HG03558 (cell line): ENCODE data around the gene C11orf68.
"Not testable (repeated sequence)": the region's sequence is repeated elsewhere in the genome, so short reads cannot be mapped to it uniquely, and the experiment has no call there.

Experiments
- ATAC-seq: cut with Tn5 transposase; IDR thresholded peaks from one replicate; pipeline ENCODE4 v1.9.1; 2021; ENCODE audit warnings: moderate number of reproducible peaks; ENCODE audit not compliant: unreplicated experiment; ENCODE audit errors: extremely low read depth

Gene C11orf68

GRCh38 chr11:65918211-65919140 is at the start of gene C11orf68:
Gene C11orf68 (minus strand): TSS chr11:65919062. CDS start chr11:65919031, 31 bp downstream.
- peak; percentile 22 for ATAC-seq

DNA sequence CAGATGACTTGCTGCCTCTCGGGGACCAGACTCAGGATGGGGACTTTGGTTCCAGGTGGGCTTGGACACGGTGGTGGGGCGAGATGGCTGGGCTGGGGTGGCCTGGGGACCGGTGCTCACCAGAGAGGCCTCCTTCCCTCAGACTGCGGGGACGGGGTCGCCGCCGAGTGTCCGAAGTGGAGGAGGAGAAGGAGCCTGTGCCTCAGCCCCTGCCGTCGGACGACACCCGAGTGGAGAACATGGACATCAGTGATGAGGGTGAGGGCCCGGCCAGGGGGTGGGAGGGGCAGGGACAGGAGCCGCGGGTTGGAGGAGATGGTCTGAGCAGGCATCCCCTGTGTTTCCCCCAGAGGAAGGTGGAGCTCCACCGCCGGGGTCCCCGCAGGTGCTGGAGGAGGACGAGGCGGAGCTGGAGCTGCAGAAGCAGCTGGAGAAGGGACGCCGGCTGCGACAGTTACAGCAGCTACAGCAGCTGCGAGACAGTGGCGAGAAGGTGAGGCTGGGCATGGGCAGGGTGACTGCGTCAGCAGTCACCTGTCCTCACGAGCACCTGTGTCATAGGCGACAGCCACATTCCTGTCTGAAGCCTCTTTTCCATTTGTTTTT is 48.6 kb upstream of the C11orf68 start:
- no peak for ATAC-seq

DNA sequence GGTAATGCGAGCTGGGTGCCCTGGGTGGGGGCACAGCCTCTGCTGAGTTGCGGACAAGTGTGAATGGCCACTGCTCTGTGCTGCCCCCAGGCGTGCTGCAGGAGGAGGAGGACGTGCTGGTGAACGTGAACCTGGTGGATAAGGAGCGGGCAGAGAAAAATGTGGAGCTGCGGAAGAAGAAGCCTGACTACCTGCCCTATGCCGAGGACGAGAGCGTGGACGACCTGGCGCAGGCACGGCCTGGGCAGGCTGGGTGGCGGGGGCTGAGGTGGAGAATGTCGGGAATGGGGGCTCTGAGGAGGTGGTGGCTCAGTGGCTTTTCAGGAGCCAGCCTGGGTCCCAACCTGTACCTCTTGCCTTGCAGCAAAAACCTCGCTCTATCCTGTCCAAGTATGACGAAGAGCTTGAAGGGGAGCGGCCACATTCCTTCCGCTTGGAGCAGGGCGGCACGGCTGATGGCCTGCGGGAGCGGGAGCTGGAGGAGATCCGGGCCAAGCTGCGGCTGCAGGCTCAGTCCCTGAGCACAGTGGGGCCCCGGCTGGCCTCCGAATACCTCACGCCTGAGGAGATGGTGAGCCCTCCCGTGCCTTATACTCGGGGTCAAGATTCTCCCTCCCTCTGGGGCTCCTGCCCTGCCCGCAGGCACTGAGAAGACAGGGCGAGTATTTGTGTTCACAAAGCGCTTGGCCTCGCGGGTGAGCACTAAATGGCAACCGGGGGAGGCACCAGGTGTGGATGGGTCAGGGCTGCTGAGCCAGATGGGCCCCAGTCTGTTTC is 47.3 kb upstream of the C11orf68 start:
- ATAC-seq = no peak

DNA sequence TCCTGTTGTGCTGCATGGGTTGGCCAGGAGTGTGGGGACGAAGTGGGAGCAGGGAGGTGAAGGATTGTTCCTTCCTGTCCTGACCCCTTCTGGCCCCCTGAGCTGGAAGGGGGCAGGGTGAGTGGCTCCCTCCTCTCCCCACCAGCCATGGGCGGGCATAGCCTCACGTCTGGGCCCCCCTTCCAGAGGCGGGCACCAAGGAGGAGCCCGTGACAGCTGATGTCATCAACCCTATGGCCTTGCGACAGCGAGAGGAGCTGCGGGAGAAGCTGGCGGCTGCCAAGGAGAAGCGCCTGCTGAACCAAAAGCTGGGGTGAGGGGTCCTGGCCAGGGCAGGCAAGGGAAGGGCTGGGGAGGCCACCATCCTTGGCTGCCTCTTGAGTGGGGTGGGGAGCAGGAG is 46.0 kb upstream of the C11orf68 start:
- ATAC-seq = no peak

- ATAC-seq = no peak
Observed at GRCh38 chr11:65962141-65962564, 43.3 kb upstream of the C11orf68 start.

DNA sequence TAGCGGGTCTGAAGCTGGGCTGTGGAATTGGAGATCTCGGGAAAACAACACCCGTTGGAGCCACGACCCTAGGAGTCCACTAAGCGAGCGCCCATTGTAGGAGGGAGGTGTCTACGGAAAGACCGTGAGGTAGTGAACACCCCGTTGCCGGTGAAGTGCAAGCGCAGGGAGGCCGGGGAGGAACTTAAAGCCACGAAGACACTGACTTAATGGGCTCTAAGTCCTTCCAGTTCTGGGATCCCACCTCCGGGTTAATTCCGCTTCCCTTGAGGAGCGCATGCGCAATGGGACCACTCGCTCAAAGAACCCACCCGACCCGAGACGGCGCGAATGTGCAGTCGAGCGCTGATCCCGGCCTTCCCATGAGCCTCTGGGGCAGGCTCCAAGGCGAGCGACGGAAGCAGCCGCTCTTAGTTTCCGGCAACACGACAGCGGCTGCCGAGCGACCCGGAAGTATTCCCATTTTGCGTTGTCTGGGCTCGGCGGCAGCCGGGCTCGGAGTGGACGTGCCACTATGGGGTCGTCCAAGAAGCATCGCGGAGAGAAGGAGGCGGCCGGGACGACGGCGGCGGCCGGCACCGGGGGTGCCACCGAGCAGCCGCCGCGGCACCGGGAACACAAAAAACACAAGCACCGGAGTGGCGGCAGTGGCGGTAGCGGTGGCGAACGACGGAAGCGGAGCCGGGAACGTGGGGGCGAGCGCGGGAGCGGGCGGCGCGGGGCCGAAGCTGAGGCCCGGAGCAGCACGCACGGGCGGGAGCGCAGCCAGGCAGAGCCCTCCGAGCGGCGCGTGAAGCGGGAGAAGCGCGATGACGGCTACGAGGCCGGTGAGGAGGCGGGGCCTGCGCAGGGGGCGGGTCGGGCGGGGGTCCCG is 42.6 kb upstream of the C11orf68 start, which contains the start of gene SART1:
SART1 (plus strand) TSS at position 468 of the 874 bp plus-strand sequence; CDS start at position 515, 47 bp downstream.
- peak; percentile 50 for ATAC-seq

GRCh38 chr11:65960824-65961266 is 42.0 kb upstream of the C11orf68 start:
- ATAC-seq = no peak

- no peak for ATAC-seq
Observed at GRCh38 chr11:65958774-65959420, 40.0 kb upstream of the C11orf68 start.

DNA sequence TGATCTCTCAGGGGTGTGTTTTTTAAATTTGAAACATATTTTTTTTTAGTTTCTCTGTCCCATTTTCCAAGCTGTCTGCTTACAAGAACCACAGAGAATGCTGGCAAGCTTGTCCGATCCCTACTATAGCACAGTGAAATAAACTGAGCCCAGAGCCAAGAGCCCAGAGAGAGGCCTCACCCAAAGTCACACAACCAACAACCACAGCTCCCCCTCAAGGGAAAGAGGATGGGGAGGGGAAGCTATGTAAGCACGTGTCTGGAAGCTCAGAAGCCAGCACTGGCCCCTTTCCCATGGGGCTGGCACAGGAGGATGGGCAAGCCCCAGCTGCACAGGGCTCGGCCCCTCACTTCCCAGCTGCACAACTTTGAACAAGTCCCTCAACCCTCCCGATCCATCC is 39.4 kb upstream of the C11orf68 start:
- no peak for ATAC-seq

GRCh38 chr11:65954771-65955170 is 35.9 kb upstream of the C11orf68 start:
- ATAC-seq = no peak

- ATAC-seq = no peak
Observed at GRCh38 chr11:65953471-65953870, 34.6 kb upstream of the C11orf68 start.

GRCh38 chr11:65952052-65952521 is 33.2 kb upstream of the C11orf68 start:
- no peak for ATAC-seq

- ATAC-seq = not testable (repeated sequence)
Observed at GRCh38 chr11:65951641-65952040, 32.8 kb upstream of the C11orf68 start.

- ATAC-seq = not testable (repeated sequence)
Observed at GRCh38 chr11:65950711-65951110, 31.8 kb upstream of the C11orf68 start.

GRCh38 chr11:65947603-65948125 is 28.8 kb upstream of the C11orf68 start:
- ATAC-seq = no peak

DNA sequence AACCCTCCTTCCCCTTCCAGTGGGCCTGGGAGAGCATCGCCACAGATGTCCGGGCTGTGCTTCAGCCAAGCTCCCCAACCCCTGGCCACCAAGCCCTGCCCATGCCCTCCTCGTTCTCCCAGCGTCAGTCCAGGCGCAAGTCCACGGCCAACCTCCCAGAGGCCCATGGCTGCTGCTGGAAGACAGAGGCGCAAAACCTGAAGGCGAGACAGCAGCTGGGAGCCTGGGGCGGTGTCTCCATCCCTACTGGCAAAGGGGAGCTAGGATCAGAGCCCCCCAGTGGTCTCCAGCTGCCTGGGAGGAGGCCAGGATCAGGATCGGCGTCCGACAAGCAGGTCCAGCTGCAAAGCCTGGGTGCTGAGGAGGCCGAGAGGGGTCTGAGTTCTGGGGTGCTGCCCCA is 28.3 kb upstream of the C11orf68 start:
- no peak for ATAC-seq

DNA sequence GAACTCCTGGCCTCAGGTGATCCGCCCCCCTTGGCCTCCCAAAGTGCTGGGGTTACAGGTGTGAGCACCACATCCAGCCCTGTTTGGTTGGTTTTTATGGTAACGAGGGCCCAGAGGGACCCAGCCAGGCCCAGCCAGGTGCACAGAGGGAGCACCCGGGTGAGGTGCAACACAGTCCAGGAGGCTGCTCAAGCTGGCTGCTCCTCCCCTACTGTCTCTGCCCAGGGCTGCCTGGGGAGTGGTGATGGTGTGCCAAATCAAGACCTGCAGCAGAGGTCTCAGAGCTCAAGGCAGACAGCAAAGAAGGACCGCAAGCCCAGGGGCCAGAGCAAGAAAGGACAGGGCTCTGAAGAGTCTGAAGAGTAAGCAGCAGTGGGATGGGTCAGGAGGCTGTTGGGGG is 27.8 kb upstream of the C11orf68 start:
- no peak for ATAC-seq

DNA sequence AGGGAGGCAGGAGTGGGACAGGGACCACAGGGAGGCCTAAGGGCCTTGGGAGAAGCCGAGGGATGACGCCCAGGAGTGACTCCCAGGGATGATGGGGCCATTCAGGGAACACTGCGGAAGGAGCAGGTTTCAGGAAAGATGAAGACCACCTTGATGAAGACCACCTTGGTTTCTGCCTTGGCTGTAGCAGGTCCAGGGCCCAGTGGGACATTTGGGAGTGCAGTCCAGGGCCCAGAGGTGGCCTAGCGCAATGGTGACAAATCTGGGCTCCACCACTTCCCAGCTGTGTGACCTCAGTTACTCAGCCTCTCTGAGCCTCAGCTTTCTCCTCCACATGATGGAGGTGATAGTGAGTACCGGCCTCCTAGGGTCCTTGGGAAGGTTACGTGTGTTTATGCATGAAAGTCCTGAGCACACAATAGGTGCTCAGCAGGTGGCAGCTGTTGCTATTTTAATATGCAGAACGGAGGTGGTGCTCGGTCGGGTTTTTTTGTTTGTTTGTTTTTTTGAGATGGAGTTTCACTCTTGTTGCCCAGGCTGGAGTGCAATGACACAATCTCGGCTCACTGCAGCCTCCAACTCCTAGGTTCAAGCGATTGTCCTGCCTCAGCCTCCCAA is 27.2 kb upstream of the C11orf68 start:
- ATAC-seq = no peak
